ENCODE results near the gene DYNLT5.
"Not testable (repeated sequence)": the region's sequence is repeated elsewhere in the genome, so short reads cannot be mapped to it uniquely, and the experiment has no call there.

DYNLT5 gene

GRCh38 chr1:66779475-66780078 lies 27.3 kb downstream of the DYNLT5 start:
- TF ChIP-seq ZNF565 (CRISPR knock-in tag; conservative IDR thresholded peaks at IDR 0.05; ENCODE audit: low read depth) = no peak
- TF ChIP-seq CSRNP3 (CRISPR knock-in tag; IDR thresholded peaks at IDR 0.05) = no peak
- no peak for TF ChIP-seq PATZ1 (CRISPR knock-in tag; IDR thresholded peaks at IDR 0.05; ENCODE audit: borderline replicate concordance)
- TF ChIP-seq CREB5 (CRISPR knock-in tag; IDR thresholded peaks at IDR 0.05; ENCODE audit: low read depth) = no peak
- no peak for TF ChIP-seq PPARA (CRISPR knock-in tag; IDR thresholded peaks at IDR 0.05; ENCODE audit: borderline replicate concordance)
- no peak for TF ChIP-seq ZNF8 (CRISPR knock-in tag; IDR thresholded peaks at IDR 0.05)
- TF ChIP-seq SNAI2 (CRISPR knock-in tag; IDR thresholded peaks at IDR 0.05) = no peak
- no peak for TF ChIP-seq GLIS3 (CRISPR knock-in tag; IDR thresholded peaks at IDR 0.05)
- TF ChIP-seq ARNTL (CRISPR knock-in tag; IDR thresholded peaks at IDR 0.05; ENCODE audit: borderline replicate concordance, low read depth) = no peak
- no peak for TF ChIP-seq ZFP3 (CRISPR knock-in tag; IDR thresholded peaks at IDR 0.05)
- TF ChIP-seq OSR1 (CRISPR knock-in tag; IDR thresholded peaks at IDR 0.05) = no peak
- no peak for TF ChIP-seq BACH2 (CRISPR knock-in tag; IDR thresholded peaks at IDR 0.05; ENCODE audit: borderline replicate concordance)
- TF ChIP-seq CSDC2 (CRISPR knock-in tag; IDR thresholded peaks at IDR 0.05) = no peak
- TF ChIP-seq RARB (CRISPR knock-in tag; IDR thresholded peaks at IDR 0.05) = no peak
- no peak for TF ChIP-seq ZC3H10 (CRISPR knock-in tag; IDR thresholded peaks at IDR 0.05)
- no peak for TF ChIP-seq TSHZ2 (CRISPR knock-in tag; IDR thresholded peaks at IDR 0.05)
- TF ChIP-seq ZFP30 (CRISPR knock-in tag; IDR thresholded peaks at IDR 0.05) = no peak
- TF ChIP-seq ZNF70 (CRISPR knock-in tag; IDR thresholded peaks at IDR 0.05) = no peak
- ATAC-seq = no peak

GRCh38 chr1:66785800-66786199 lies 33.5 kb downstream of the DYNLT5 start:
- ATAC-seq = not testable (repeated sequence)

- TF ChIP-seq TCF4 (CRISPR knock-in tag; IDR thresholded peaks at IDR 0.05; ENCODE audit: borderline replicate concordance) (no peak), CREB5 (CRISPR knock-in tag; IDR thresholded peaks at IDR 0.05; ENCODE audit: low read depth) (no peak), ISL1 (CRISPR knock-in tag; IDR thresholded peaks at IDR 0.05) (no peak), RARB (CRISPR knock-in tag; IDR thresholded peaks at IDR 0.05) (no peak), PATZ1 (CRISPR knock-in tag; IDR thresholded peaks at IDR 0.05; ENCODE audit: borderline replicate concordance) (no peak), SNAI2 (CRISPR knock-in tag; IDR thresholded peaks at IDR 0.05) (no peak), ZNF565 (CRISPR knock-in tag; conservative IDR thresholded peaks at IDR 0.05; ENCODE audit: low read depth) (no peak), CSDC2 (CRISPR knock-in tag; IDR thresholded peaks at IDR 0.05) (no peak), ZC3H10 (CRISPR knock-in tag; IDR thresholded peaks at IDR 0.05) (no peak), TSHZ2 (CRISPR knock-in tag; IDR thresholded peaks at IDR 0.05) (no peak), GLIS3 (CRISPR knock-in tag; IDR thresholded peaks at IDR 0.05) (no peak)
- no peak for ATAC-seq
These were observed 35.4 kb downstream of the DYNLT5 start for GRCh38 chr1:66787641-66788040.

Measured in SK-N-SH treated with all-trans-retinoic acid at 6 μM for 48 hours (cell line).